Spleen (tissue), 7 donors: ENCODE results near the gene RERE.

Source experiments
- CTCF ChIP-seq, 11 experiments: fragments of 200-600 bp in 7 of 11; fragments of 450-650 bp in 4 of 11; sonication (generic) in 4 of 11; IDR thresholded peaks in 8 of 11; conservative IDR thresholded peaks in 3 of 11; 1 replicate in 7 of 11; 2 replicates in 4 of 11; pipeline versions ENCODE4 v1.4.0 to v1.8.0; 2016 to 2021; ENCODE audit warnings: antibody characterized with exemption in 11 of 11, inconsistent platforms in 4 of 11, mild to moderate bottlenecking in 1 of 11
- POLR2A ChIP-seq, 3 donors: fragments of 450-650 bp; IDR thresholded peaks; one replicate each; pipeline ENCODE4 v1.5.1; 2017; ENCODE audit warnings: antibody characterized with exemption in 3 of 3, mild to moderate bottlenecking in 1 of 3
- POLR2AphosphoS5 ChIP-seq, 3 donors: sonication (generic); formaldehyde crosslinking; IDR thresholded peaks; one replicate each; pipeline ENCODE4 v1.5.1; 2017; ENCODE audit warnings: antibody characterized with exemption in 3 of 3
- donor health status: DM: no; HTN: no; CAD: no; lungs with moderate emphysema.
- donor health status: DM: no; HTN: no; CAD: no.
- donor health status: DM: no; HTN: no; CAD: no.

- TF ChIP-seq CTCF (IDR thresholded peaks at IDR 0.05 in 8 of 11, conservative IDR thresholded peaks at IDR 0.05 in 3 of 11): no peak
- no peak for TF ChIP-seq POLR2A (IDR thresholded peaks at IDR 0.05)
- no peak for TF ChIP-seq POLR2AphosphoS5 (IDR thresholded peaks at IDR 0.05)
Measured at GRCh38 chr1:8543965-8544364, 273.5 kb downstream of the RERE start.
